H7 (cell line): ENCODE data around the gene LRIG3. TPM values are rescaled to one million over a fixed set of nuclear protein-coding genes. Genes with fewer than 3 reads are reported as not detected.
A peak's percentile ranks its signal among the peaks of the same experiment; 100 is the strongest.
"Not testable (repeated sequence)": the region's sequence is repeated elsewhere in the genome, so short reads cannot be mapped to it uniquely, and the experiment has no call there.

Experiments used
- DNase-seq: peaks from one replicate; pipeline ENCODE4 v3.0.0; 2012
- H3K27me3 ChIP-seq: 2 replicates; pipeline ENCODE4 v1.6.0; 2011; ENCODE audit warnings: mild to moderate bottlenecking, low read length; ENCODE audit not compliant: control insufficient read depth, insufficient read depth
- H3K36me3 ChIP-seq: replicated peaks from 2 replicates; pipeline ENCODE4 v1.5.1; 2011; ENCODE audit warnings: low read length; ENCODE audit not compliant: control insufficient read depth, insufficient read depth
- H3K4me3 ChIP-seq: 2 replicates; pipeline ENCODE4 v1.5.1; 2011; ENCODE audit warnings: low read depth, mild to moderate bottlenecking, control low read depth, low read length, moderate library complexity; ENCODE audit not compliant: insufficient read depth
- total RNA-seq: library from RNA; depleted of rRNA; stranded (reverse); fragments of >200 nt; shearing (Covaris generic); gene quantifications from 2 replicates; pipeline ENCODE4 v1.2.3, GENCODE V29; 2014; rRNA removed

Gene LRIG3
- 27.1 and 51.7 TPM in 2 replicates for total RNA-seq

GRCh38 chr12:58920102-58920960 lies at the start of gene LRIG3:
Gene LRIG3, minus strand, starts transcription at chr12:58920504. Its CDS starts 269 bp downstream, at chr12:58920235.
- DNase-seq = peak; percentile 83
- H3K36me3 ChIP-seq = no peaks in the 10 kb centered on the region
- H3K27me3 ChIP-seq = peaks cover 10% of the 10 kb centered on the region
- H3K4me3 ChIP-seq = peak within 1 kb of the TSS; percentile 70

GRCh38 chr12:58969237-58969636 lies 48.9 kb upstream of the LRIG3 start:
- DNase-seq = no peak
- Histone ChIP-seq H3K4me3 (no peak overlapping the region), H3K27me3 (no peaks in the 10 kb centered on the region), H3K36me3 (no peaks in the 10 kb centered on the region)

GRCh38 chr12:58967561-58967960 lies 47.3 kb upstream of the LRIG3 start:
- Histone ChIP-seq H3K4me3 (no peak overlapping the region), H3K27me3 (no peaks in the 10 kb centered on the region), H3K36me3 (no peaks in the 10 kb centered on the region)
- no peak for DNase-seq

- H3K36me3 ChIP-seq = no peaks in the 10 kb centered on the region
- no peaks in the 10 kb centered on the region for H3K27me3 ChIP-seq
- no peak for DNase-seq
- no peak overlapping the region for H3K4me3 ChIP-seq
These were observed 46.6 kb upstream of the LRIG3 start for GRCh38 chr12:58966939-58967338.

GRCh38 chr12:58965568-58965967 lies 45.3 kb upstream of the LRIG3 start:
- H3K36me3 ChIP-seq = no peaks in the 10 kb centered on the region
- H3K4me3 ChIP-seq = no peak overlapping the region
- no peak for DNase-seq
- no peaks in the 10 kb centered on the region for H3K27me3 ChIP-seq

GRCh38 chr12:58963844-58964243 lies 43.5 kb upstream of the LRIG3 start:
- Histone ChIP-seq H3K27me3 (no peaks in the 10 kb centered on the region), H3K4me3 (no peak overlapping the region), H3K36me3 (no peaks in the 10 kb centered on the region)
- no peak for DNase-seq

- DNase-seq = no peak
- Histone ChIP-seq H3K27me3 (no peaks in the 10 kb centered on the region), H3K36me3 (no peaks in the 10 kb centered on the region), H3K4me3 (no peak overlapping the region)
These were observed 41.6 kb upstream of the LRIG3 start for GRCh38 chr12:58961906-58962305.

- no peaks in the 10 kb centered on the region for H3K36me3 ChIP-seq
- H3K27me3 ChIP-seq = no peaks in the 10 kb centered on the region
- H3K4me3 ChIP-seq = no peak overlapping the region
- no peak for DNase-seq
These were observed 40.9 kb upstream of the LRIG3 start for GRCh38 chr12:58961166-58961565.

- Histone ChIP-seq H3K4me3 (no peak overlapping the region), H3K36me3 (no peaks in the 10 kb centered on the region), H3K27me3 (no peaks in the 10 kb centered on the region)
- no peak for DNase-seq
These were observed 39.5 kb upstream of the LRIG3 start for GRCh38 chr12:58959639-58960300.

GRCh38 chr12:58957298-58957697 lies 37.0 kb upstream of the LRIG3 start:
- no peaks in the 10 kb centered on the region for H3K36me3 ChIP-seq

GRCh38 chr12:58955849-58956248 lies 35.5 kb upstream of the LRIG3 start:
- Histone ChIP-seq H3K36me3 (no peaks in the 10 kb centered on the region), H3K4me3 (no peak overlapping the region), H3K27me3 (no peaks in the 10 kb centered on the region)
- DNase-seq = no peak

More at GRCh38 chr12:58957298-58957697, 37.0 kb upstream of the LRIG3 start:
- no peaks in the 10 kb centered on the region for H3K27me3 ChIP-seq
- DNase-seq = no peak
- no peak overlapping the region for H3K4me3 ChIP-seq

GRCh38 chr12:58954002-58954401 lies 33.7 kb upstream of the LRIG3 start:
- H3K27me3 ChIP-seq = no peaks in the 10 kb centered on the region
- H3K4me3 ChIP-seq = no peak overlapping the region
- no peak for DNase-seq
- no peaks in the 10 kb centered on the region for H3K36me3 ChIP-seq

- H3K27me3 ChIP-seq = no peaks in the 10 kb centered on the region
- DNase-seq = no peak
- H3K36me3 ChIP-seq = no peaks in the 10 kb centered on the region
- no peak overlapping the region for H3K4me3 ChIP-seq
These were observed 30.4 kb upstream of the LRIG3 start for GRCh38 chr12:58950739-58951100.

- not testable (repeated sequence) for DNase-seq, H3K27me3 ChIP-seq, H3K4me3 ChIP-seq, H3K36me3 ChIP-seq
These were observed 29.8 kb upstream of the LRIG3 start for GRCh38 chr12:58949954-58950738.
